ENCODE results near the gene PUM1.
"Not testable (repeated sequence)": the region's sequence is repeated elsewhere in the genome, so short reads cannot be mapped to it uniquely, and the experiment has no call there.

The PUM1 gene

GRCh38 chr1:31095298-31095981 lies 29.9 kb upstream of the PUM1 start:
- DNase-seq (ENCODE audit: insufficient read length) (no peak), FAIRE-seq (no peak)
- TF ChIP-seq POLR2AphosphoS5 (IDR thresholded peaks at IDR 0.05; ENCODE audit: low read depth, low read length) (no peak), TAF1 (IDR thresholded peaks at IDR 0.05; ENCODE audit: borderline replicate concordance, low read depth, low read length) (no peak), POLR2A (IDR thresholded peaks at IDR 0.05; ENCODE audit: low read depth, low read length) (no peak)

DNA sequence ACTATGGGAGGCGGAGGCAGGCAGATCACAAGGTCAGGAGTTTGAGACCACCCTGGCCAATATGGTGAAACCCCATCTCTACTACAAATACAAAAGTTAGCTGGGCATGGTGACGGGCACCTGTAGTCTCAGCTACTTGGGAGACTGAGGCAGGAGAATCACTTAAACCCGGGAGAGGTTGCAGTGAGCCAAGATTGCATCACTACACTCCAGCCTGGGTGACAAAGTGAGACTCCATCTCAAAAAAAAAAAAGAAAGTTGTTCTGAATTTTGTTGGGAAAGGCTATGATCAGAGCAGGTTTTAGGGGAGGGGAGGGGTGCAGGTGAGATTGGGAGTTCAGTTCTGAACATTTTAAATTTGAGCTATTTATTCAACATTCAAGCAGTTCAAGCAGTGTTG lies 22.6 kb upstream of the PUM1 start:
- not testable (repeated sequence) for FAIRE-seq; DNase-seq (ENCODE audit: insufficient read length)

GRCh38 chr1:31084782-31085569 lies 19.5 kb upstream of the PUM1 start:
- DNase-seq (ENCODE audit: insufficient read length): no peak
- FAIRE-seq: no peak
- TF ChIP-seq POLR2AphosphoS5 (IDR thresholded peaks at IDR 0.05; ENCODE audit: low read depth, low read length): no peak
- no peak for TF ChIP-seq POLR2A (IDR thresholded peaks at IDR 0.05; ENCODE audit: low read depth, low read length)
- TF ChIP-seq TAF1 (IDR thresholded peaks at IDR 0.05; ENCODE audit: borderline replicate concordance, low read depth, low read length): no peak

DNA sequence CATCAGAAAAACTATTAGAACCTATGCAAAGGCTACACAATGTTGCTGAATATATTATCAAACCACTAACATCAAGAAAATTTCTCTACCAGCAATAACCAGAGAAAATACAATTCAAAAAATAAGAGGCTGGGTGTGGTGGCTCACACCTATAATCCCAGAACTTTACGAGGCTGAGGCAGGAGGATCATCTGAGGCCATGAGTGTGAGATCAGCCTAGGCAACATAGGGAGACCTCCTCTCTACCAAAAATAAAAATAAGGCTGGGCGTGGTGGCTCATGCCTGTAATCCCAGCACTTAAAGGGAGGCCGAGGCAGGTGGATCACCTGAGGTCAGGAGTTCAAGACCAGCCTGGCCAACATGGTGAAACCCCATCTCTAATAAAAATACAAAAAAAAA lies 16.9 kb upstream of the PUM1 start:
- FAIRE-seq: no peak
- DNase-seq (ENCODE audit: insufficient read length): no peak
- TF ChIP-seq POLR2A (IDR thresholded peaks at IDR 0.05; ENCODE audit: low read depth, low read length): no peak

GRCh38 chr1:31073044-31073443 lies 7.5 kb upstream of the PUM1 start:
- DNase-seq (ENCODE audit: insufficient read length) (no peak), FAIRE-seq (no peak)
- TF ChIP-seq POLR2A (IDR thresholded peaks at IDR 0.05; ENCODE audit: low read depth, low read length): no peak
- no peak for TF ChIP-seq TAF1 (IDR thresholded peaks at IDR 0.05; ENCODE audit: borderline replicate concordance, low read depth, low read length)
- TF ChIP-seq POLR2AphosphoS5 (IDR thresholded peaks at IDR 0.05; ENCODE audit: low read depth, low read length): no peak

DNA sequence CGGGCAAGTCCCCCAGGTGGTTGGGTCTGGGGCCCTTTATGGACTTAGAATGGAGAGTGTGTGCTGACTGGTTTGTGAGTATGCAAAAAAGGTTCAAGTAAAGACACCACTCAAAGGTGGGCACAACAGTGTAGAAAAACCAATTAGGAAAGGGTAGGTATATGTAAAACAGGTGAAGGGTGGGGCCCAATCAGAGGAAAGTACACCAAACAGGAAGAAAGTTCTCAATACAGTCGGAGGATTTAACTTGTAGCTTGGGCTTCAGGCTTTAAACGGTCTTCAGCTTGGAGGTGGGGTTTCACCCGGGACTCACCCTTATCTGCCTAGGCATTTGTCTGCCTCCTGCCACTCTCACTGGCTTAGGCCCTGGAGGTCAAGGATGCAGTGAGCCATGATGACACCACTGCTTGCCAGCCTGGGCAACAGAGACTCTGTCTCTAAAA lies 6.8 kb upstream of the PUM1 start:
- TF ChIP-seq POLR2AphosphoS5 (IDR thresholded peaks at IDR 0.05; ENCODE audit: low read depth, low read length) (no peak), TAF1 (IDR thresholded peaks at IDR 0.05; ENCODE audit: borderline replicate concordance, low read depth, low read length) (no peak), POLR2A (IDR thresholded peaks at IDR 0.05; ENCODE audit: low read depth, low read length) (no peak)
- FAIRE-seq (no peak), DNase-seq (ENCODE audit: insufficient read length) (no peak)

- DNase-seq (ENCODE audit: insufficient read length) (no peak), FAIRE-seq (no peak)
- TF ChIP-seq TAF1 (IDR thresholded peaks at IDR 0.05; ENCODE audit: borderline replicate concordance, low read depth, low read length): no peak
- no peak for TF ChIP-seq POLR2A (IDR thresholded peaks at IDR 0.05; ENCODE audit: low read depth, low read length)
- TF ChIP-seq POLR2AphosphoS5 (IDR thresholded peaks at IDR 0.05; ENCODE audit: low read depth, low read length): no peak
Observed at GRCh38 chr1:31069392-31069791, 3.9 kb upstream of the PUM1 start.

- TF ChIP-seq TAF1 (IDR thresholded peaks at IDR 0.05; ENCODE audit: borderline replicate concordance, low read depth, low read length) (no peak; the same call in 1 of the 2 replicates), POLR2AphosphoS5 (IDR thresholded peaks at IDR 0.05; ENCODE audit: low read depth, low read length) (no peak), POLR2A (IDR thresholded peaks at IDR 0.05; ENCODE audit: low read depth, low read length) (no peak)
- FAIRE-seq (peak; percentile 27), DNase-seq (ENCODE audit: insufficient read length) (peak; percentile 14)
Observed at GRCh38 chr1:31064718-31065309, 703 bp downstream of the PUM1 start.

- no peak for FAIRE-seq
- no peak for DNase-seq (ENCODE audit: insufficient read length)
- TF ChIP-seq POLR2A (IDR thresholded peaks at IDR 0.05; ENCODE audit: low read depth, low read length) (no peak), POLR2AphosphoS5 (IDR thresholded peaks at IDR 0.05; ENCODE audit: low read depth, low read length) (no peak), TAF1 (IDR thresholded peaks at IDR 0.05; ENCODE audit: borderline replicate concordance, low read depth, low read length) (no peak)
Observed at GRCh38 chr1:31064111-31064717, 1.3 kb downstream of the PUM1 start.

DNA sequence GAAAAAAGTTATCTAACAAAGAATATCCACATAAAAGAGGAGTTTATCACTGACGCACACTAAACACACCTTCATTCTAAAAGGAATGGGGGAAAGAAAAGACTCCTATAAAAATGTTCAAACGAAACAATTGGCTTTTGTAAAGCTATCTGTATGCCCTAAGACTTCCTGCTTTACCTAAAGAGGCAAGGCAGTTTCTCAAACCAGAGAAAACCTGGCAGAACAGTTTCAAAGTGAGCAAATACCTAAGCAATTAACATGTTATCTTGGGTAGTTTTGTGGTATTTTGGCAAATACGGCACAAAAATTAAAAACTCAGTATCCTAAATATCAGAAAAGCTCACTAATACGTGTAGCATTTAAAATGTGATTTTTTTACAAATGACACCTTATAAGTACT lies 1.9 kb downstream of the PUM1 start:
- DNase-seq (ENCODE audit: insufficient read length): no peak
- no peak for TF ChIP-seq TAF1 (IDR thresholded peaks at IDR 0.05; ENCODE audit: borderline replicate concordance, low read depth, low read length)
- no peak for TF ChIP-seq POLR2A (IDR thresholded peaks at IDR 0.05; ENCODE audit: low read depth, low read length)
- no peak for TF ChIP-seq POLR2AphosphoS5 (IDR thresholded peaks at IDR 0.05; ENCODE audit: low read depth, low read length)
- no peak for FAIRE-seq

- TF ChIP-seq TAF1 (IDR thresholded peaks at IDR 0.05; ENCODE audit: borderline replicate concordance, low read depth, low read length) (no peak), POLR2AphosphoS5 (IDR thresholded peaks at IDR 0.05; ENCODE audit: low read depth, low read length) (no peak), POLR2A (IDR thresholded peaks at IDR 0.05; ENCODE audit: low read depth, low read length) (no peak)
- DNase-seq (ENCODE audit: insufficient read length) (no peak), FAIRE-seq (no peak)
Observed at GRCh38 chr1:31062867-31063380, 2.6 kb downstream of the PUM1 start.

DNA sequence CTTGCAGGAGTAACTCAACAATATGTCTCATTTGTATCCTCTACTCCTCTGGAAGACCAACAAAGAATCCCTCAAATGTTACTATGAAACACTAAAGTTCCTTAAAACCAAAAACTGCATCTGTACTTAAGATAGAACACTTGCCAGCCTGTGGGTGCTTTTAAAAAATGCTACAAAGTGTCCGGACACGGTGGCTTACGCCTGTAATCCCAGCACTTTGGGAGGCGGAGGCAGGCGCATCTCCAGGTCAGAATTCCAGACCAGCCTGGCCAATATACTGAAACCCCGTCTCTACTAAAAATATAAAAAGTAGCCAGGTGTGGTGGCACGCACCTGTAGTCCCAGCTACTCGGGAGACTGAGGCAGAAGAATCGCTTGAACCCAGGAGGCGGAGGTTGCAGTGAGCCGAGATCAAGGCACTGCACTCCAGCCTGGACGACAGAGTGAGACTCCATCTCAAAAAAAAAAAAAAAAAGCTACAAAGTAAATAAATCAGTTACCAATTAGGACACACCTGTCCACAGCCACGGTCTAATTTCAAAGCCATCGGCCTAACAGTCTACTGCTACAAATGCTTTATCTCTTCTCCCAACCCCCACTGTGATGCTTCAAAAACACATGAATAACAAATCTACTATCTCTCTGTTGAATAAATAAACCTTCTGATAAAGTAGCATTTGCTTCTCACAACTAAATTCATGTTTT lies 3.2 kb downstream of the PUM1 start:
- FAIRE-seq; DNase-seq (ENCODE audit: insufficient read length): not testable (repeated sequence)

Measured in GM12892 (cell line).